Activated CD4-positive, alpha-beta T cell treated with anti-CD3 and anti-CD28 coated beads for 36 hours (primary cell): Measurements from ENCODE around the gene PLIN5. TPM values are rescaled to one million over a fixed set of nuclear protein-coding genes. Genes with fewer than 3 reads are reported as not detected.
A peak's percentile ranks its signal among the peaks of the same experiment; 100 is the strongest.

Source experiments
- ATAC-seq: fragments of 200-7000 bp; cut with Tn5 transposase; one replicate; pipeline ENCODE4 v1.10.0; 2021; ENCODE audit warnings: mild to moderate bottlenecking, moderate library complexity
- CTCF ChIA-PET: fragments of 350-600 bp; sonication (Branson Sonifier 250); formaldehyde crosslinking; loops from one replicate; lab custom pipeline; 2021; ENCODE audit warnings: antibody characterized with exemption; lab: Charles Lee
- POLR2A ChIA-PET: fragments of 350-600 bp; sonication (Branson Sonifier 250); formaldehyde crosslinking; loops from one replicate; lab custom pipeline; 2021; ENCODE audit warnings: antibody characterized with exemption, inconsistent platforms; lab: Charles Lee
- DNase-seq: peaks from one replicate; pipeline ENCODE4 v3.0.0-alpha.2; 2020
- H3K27ac Mint-ChIP-seq: one replicate; pipeline ENCODE4 v1.8.0; 2021; ENCODE audit warnings: mixed read lengths
- H3K27me3 Mint-ChIP-seq: one replicate; pipeline ENCODE4 v1.8.0; 2021; ENCODE audit warnings: mixed read lengths
- H3K36me3 Mint-ChIP-seq: one replicate; pipeline ENCODE4 v1.8.0; 2021; ENCODE audit warnings: low read depth, mixed read lengths
- H3K4me1 Mint-ChIP-seq: one replicate; pipeline ENCODE4 v1.8.0; 2021; ENCODE audit warnings: mixed read lengths
- H3K4me3 Mint-ChIP-seq: one replicate; pipeline ENCODE4 v1.8.0; 2021; ENCODE audit warnings: mild to moderate bottlenecking, moderate library complexity, mixed read lengths
- H3K9me3 Mint-ChIP-seq: one replicate; pipeline ENCODE4 v1.8.0; 2021; ENCODE audit warnings: low read depth, mixed read lengths
- intact Hi-C, 2 experiments: fragments of 100-400 bp; cut with DNase I in 1 of 2; cut with micrococcal nuclease in 1 of 2; formaldehyde crosslinking; loops; one replicate each; pipeline versions ENCODE4 v1.14.2 to v1.15.1; 2022 to 2024; cut with DNase I, micrococcal nuclease
- total RNA-seq, 2 experiments: library from RNA; stranded (reverse); gene quantifications; one replicate each; pipeline ENCODE4 v1.2.3, GENCODE V29; 2021

The PLIN5 gene
- total RNA-seq, result not detected

GRCh38 chr19:4534836-4535658, at the start of gene PLIN5:
TSS of gene PLIN5 (minus strand) at chr19:4535224. CDS start at chr19:4534074, 1,150 bp downstream.
- intact Hi-C loops, result no loop called here
- Mint-ChIP-seq H3K4me1 (peaks cover 12% of the 10 kb centered on the region), H3K4me3 (no peak within 1 kb of the TSS), H3K36me3 (no peaks in the 10 kb centered on the region), H3K27ac (no peak within 1 kb of the TSS), H3K27me3 (peaks cover 7% of the 10 kb centered on the region), H3K9me3 (no peaks in the 10 kb centered on the region)
- ChIA-PET CTCF (interaction anchor here (0.5 to 3.6 kb wide), 4 partner anchors 11 to 368 kb away, joined by 3 to 35 read pairs (median 3); no protein-coding TSS in a partner anchor), POLR2A (interaction anchor here (0.6 to 1.2 kb wide), 2 partner anchors 8 to 64 kb away, joined by 3 read pairs; no protein-coding TSS in a partner anchor)
- DNase-seq (peak; percentile 65), ATAC-seq (peak; percentile 55)

- intact Hi-C loops, result no loop called here
- DNase-seq, result peak; percentile 66
- no peak overlapping the region for H3K27ac Mint-ChIP-seq
- no peaks in the 10 kb centered on the region for H3K36me3 Mint-ChIP-seq
- H3K9me3 Mint-ChIP-seq, result no peaks in the 10 kb centered on the region
- ChIA-PET POLR2A (no interaction called here), CTCF (interaction anchor here (0.6 to 1.6 kb wide), 5 partner anchors 8 to 216 kb away, joined by 3 to 6 read pairs (median 3); partner anchors contain the start of gene SEMA6B)
- peak; percentile 64 for ATAC-seq
- peaks cover 7% of the 10 kb centered on the region for H3K4me1 Mint-ChIP-seq
- peaks cover 40% of the 10 kb centered on the region for H3K27me3 Mint-ChIP-seq
- no peak overlapping the region for H3K4me3 Mint-ChIP-seq
These were observed 49.1 kb upstream of the PLIN5 start for GRCh38 chr19:4583961-4584669.

GRCh38 chr19:4582980-4583842, 48.2 kb upstream of the PLIN5 start:
- no peaks in the 10 kb centered on the region for H3K36me3 Mint-ChIP-seq
- ChIA-PET CTCF (no interaction called here), POLR2A (no interaction called here)
- ATAC-seq, result no peak
- DNase-seq, result no peak
- intact Hi-C loops, result no loop called here
- no peak overlapping the region for H3K4me3 Mint-ChIP-seq
- H3K4me1 Mint-ChIP-seq, result peaks cover 7% of the 10 kb centered on the region
- no peak overlapping the region for H3K27ac Mint-ChIP-seq
- H3K9me3 Mint-ChIP-seq, result no peaks in the 10 kb centered on the region
- H3K27me3 Mint-ChIP-seq, result peaks cover 45% of the 10 kb centered on the region

GRCh38 chr19:4581666-4582553, 46.9 kb upstream of the PLIN5 start:
- H3K27ac Mint-ChIP-seq, result no peak overlapping the region
- POLR2A ChIA-PET, result no interaction called here

GRCh38 chr19:4580961-4581665, 46.1 kb upstream of the PLIN5 start:
- ATAC-seq (no peak), DNase-seq (no peak)
- ChIA-PET CTCF (interaction anchor here (0.7 kb wide), 1 partner anchor 350 kb away, joined by 3 read pairs; no protein-coding TSS in a partner anchor), POLR2A (no interaction called here)
- H3K27ac Mint-ChIP-seq, result no peak overlapping the region
- peaks cover 47% of the 10 kb centered on the region for H3K27me3 Mint-ChIP-seq
- H3K4me3 Mint-ChIP-seq, result no peak overlapping the region
- no peaks in the 10 kb centered on the region for H3K36me3 Mint-ChIP-seq
- intact Hi-C loops, result no loop called here
- H3K9me3 Mint-ChIP-seq, result no peaks in the 10 kb centered on the region
- peaks cover 7% of the 10 kb centered on the region for H3K4me1 Mint-ChIP-seq

More at GRCh38 chr19:4581666-4582553, 46.9 kb upstream of the PLIN5 start:
- no peaks in the 10 kb centered on the region for H3K9me3 Mint-ChIP-seq
- intact Hi-C loops, result no loop called here
- ATAC-seq, result no peak
- CTCF ChIA-PET, result no interaction called here
- peak; percentile 52 for DNase-seq
- H3K27me3 Mint-ChIP-seq, result peaks cover 45% of the 10 kb centered on the region
- H3K36me3 Mint-ChIP-seq, result no peaks in the 10 kb centered on the region
- peaks cover 7% of the 10 kb centered on the region for H3K4me1 Mint-ChIP-seq
- H3K4me3 Mint-ChIP-seq, result no peak overlapping the region

- Mint-ChIP-seq H3K9me3 (no peaks in the 10 kb centered on the region), H3K4me3 (no peak overlapping the region), H3K27me3 (peaks cover 45% of the 10 kb centered on the region), H3K27ac (no peak overlapping the region), H3K4me1 (peaks cover 11% of the 10 kb centered on the region), H3K36me3 (no peaks in the 10 kb centered on the region)
- ATAC-seq, result no peak
- DNase-seq, result no peak
- POLR2A ChIA-PET, result no interaction called here
- CTCF ChIA-PET, result interaction anchor here (0.7 to 1.1 kb wide), 5 partner anchors 10 to 349 kb away, joined by 3 to 4 read pairs (median 3); no protein-coding TSS in a partner anchor
- intact Hi-C loops, result no loop called here
These were observed 45.2 kb upstream of the PLIN5 start for GRCh38 chr19:4580021-4580901.

GRCh38 chr19:4579389-4579788, 44.4 kb upstream of the PLIN5 start:
- Mint-ChIP-seq H3K4me3 (no peak overlapping the region), H3K27ac (no peak overlapping the region), H3K36me3 (no peaks in the 10 kb centered on the region), H3K9me3 (no peaks in the 10 kb centered on the region), H3K4me1 (peaks cover 14% of the 10 kb centered on the region), H3K27me3 (peaks cover 45% of the 10 kb centered on the region)
- ChIA-PET CTCF (interaction anchor here (0.9 to 1.1 kb wide), 4 partner anchors 9 to 58 kb away, joined by 3 to 4 read pairs (median 3); no protein-coding TSS in a partner anchor), POLR2A (no interaction called here)
- ATAC-seq, result no peak
- DNase-seq, result no peak
- intact Hi-C loops, result loop anchor here in 1 of 2 experiments (5.0 kb wide), 1 partner anchor 213 kb away; the partner anchor contains the start of gene FEM1A

GRCh38 chr19:4578552-4579248, 43.7 kb upstream of the PLIN5 start:
- H3K27me3 Mint-ChIP-seq, result peaks cover 45% of the 10 kb centered on the region
- POLR2A ChIA-PET, result no interaction called here
- DNase-seq (no peak), ATAC-seq (no peak)
- H3K9me3 Mint-ChIP-seq, result no peaks in the 10 kb centered on the region
- no peak overlapping the region for H3K4me3 Mint-ChIP-seq
- intact Hi-C loops, result loop anchor here in 1 of 2 experiments (5.0 kb wide), 1 partner anchor 214 kb away; the partner anchor contains the start of gene FEM1A
- peaks cover 14% of the 10 kb centered on the region for H3K4me1 Mint-ChIP-seq
- CTCF ChIA-PET, result interaction anchor here (1.0 to 1.1 kb wide), 3 partner anchors 8 to 59 kb away, joined by 3 read pairs; no protein-coding TSS in a partner anchor
- H3K36me3 Mint-ChIP-seq, result no peaks in the 10 kb centered on the region
- H3K27ac Mint-ChIP-seq, result no peak overlapping the region
